ENCODE results near the gene RGS3.

Gene RGS3

DNA sequence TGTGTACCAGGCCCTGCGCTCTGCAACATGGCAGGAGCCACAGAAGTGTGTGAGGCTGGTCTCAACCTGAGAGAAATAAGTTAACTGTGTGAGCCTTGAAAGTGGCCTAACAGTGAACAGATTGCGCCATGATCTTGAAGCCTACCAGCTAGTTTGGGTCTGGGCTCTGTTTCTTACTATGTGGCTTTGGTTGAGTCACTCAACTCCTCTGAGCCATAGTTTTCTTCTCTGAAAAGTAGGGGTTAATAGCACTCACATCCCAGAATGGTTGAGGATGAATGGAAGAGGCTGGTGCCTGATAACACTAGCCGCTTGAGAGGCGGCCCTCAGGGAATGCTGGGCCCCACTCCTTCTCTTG lies 121.5 kb downstream of the RGS3 start:
- DNase-seq (ENCODE audit: low read depth in 3 of 3), result no peak

- DNase-seq (ENCODE audit: low read depth in 3 of 3), result no peak
Observed at GRCh38 chr9:113585555-113585954, 122.0 kb downstream of the RGS3 start.

DNA sequence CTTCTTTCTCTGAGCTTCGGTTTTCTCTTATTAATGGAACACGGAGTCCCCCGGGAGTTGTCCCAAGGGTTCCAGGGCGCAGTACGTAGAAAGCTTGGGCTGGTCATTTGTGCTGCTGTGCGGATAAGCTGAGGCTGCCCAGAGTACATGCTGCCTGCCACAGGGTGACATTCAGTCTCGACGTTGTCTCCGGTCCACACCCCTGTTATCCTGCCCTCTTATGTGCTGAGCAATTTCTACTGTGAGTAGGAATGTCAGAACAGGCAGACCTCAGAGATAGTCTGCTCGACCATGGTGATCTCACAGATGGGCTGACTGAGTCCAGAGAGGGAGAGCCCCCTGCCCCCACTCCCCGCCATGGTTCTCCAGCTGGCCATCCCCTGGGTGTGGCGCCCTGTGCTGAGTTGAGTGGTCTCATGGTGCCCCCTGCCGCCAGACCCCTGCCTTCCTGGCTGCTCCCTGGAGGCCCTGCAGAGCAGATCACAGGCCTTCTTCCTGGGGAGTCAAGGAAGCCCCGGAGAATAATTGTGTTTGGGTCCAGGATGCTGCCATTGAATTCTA lies 124.0 kb downstream of the RGS3 start:
- no peak for DNase-seq (ENCODE audit: low read depth in 3 of 3)

- no peak for DNase-seq (ENCODE audit: low read depth in 3 of 3)
Observed at GRCh38 chr9:113588242-113588810, 124.8 kb downstream of the RGS3 start.

GRCh38 chr9:113588936-113589335 lies 125.4 kb downstream of the RGS3 start:
- no peak for DNase-seq (ENCODE audit: low read depth in 3 of 3)

DNA sequence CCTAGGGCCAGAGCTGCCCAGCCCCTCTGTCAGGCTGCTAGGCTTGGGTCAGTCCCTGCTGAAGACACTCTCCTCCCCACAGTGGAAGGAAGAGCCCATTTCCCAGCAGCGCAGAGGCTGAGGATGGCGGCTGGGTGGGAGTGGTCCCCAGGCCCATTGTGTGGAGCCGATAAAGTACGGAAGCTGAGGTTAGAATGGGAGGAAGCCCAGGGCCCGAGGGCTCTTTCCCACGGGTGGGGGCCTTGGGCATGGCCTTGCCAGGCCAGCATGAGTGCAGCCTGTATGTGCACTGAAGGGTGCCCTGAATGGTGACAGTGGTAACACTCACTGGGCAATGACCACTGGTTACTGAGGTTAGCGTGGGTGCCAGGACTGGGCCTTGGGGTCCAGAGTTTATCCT lies 125.9 kb downstream of the RGS3 start:
- DNase-seq (ENCODE audit: low read depth in 3 of 3), result no peak

DNA sequence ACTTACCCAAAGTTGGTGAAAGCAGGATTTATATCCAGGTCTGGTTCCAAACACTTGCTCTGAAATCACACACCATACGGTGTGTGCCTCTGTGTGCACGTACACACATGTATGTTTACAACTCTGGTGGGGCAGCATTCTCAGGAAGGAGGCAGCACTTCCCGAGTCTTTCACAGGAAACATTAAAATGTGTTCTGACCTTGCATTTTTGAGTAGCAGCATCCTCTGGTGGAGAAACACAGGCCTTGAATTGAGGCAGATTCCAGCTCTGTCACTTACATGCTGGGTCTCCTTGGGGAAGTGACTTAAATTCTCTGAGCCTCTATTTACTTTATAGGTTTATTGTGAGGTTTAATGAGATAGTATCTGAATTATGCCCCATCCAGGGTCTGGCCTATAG lies 126.4 kb downstream of the RGS3 start:
- DNase-seq (ENCODE audit: low read depth in 3 of 3), result no peak

- no peak for DNase-seq (ENCODE audit: low read depth in 3 of 3)
Observed at GRCh38 chr9:113590389-113590788, 126.9 kb downstream of the RGS3 start.

DNA sequence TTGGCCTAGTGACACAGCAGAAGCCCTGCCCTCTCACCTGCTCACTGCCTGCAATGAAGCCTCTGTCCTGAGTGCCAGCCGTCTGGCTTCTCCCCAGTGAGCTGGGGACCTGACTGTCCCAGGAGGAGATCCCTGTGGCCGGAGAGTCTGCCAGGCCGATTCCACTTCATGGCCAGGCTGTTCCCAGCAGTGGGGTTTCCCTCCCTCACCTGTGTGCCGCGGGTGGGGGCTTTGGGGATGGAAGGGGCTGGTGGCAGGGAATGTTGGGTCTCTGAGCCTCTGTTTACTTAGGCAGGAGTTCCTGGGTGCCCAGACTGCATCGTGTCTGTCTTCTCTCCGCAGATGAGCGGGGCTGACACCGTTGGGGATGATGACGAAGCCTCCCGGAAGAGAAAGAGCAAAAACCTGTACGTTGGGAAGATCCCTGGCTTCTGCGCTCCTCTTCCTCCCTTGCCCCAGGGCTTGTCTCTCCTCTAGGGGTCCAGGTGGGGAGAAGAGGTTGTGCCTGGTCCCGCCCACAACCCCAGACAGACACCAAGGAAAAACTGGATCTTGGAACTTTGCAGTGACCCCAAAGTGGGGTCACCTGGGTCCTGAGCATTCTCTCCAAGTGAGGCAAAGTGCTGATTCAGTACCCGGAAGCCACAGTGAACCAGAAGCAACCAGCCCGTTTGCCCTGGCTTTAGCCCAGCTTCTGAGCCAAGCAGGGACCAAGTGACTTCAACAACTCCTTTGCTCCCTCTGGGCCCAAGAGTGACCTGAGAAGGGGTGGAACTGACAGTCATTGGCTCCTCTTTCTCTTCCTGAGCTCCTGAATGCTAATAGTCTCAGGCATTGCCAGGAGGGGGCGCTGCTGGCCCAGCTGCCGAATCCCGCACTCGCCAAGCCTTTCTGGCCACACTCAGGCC lies 127.7 kb downstream of the RGS3 start:
- peak in 2 of 3 experiments; percentile 26 to 47 for DNase-seq (ENCODE audit: low read depth in 3 of 3)

- DNase-seq (ENCODE audit: low read depth in 3 of 3), result no peak
Observed at GRCh38 chr9:113591899-113592625, 128.5 kb downstream of the RGS3 start.

- no peak for DNase-seq (ENCODE audit: low read depth in 3 of 3)
Observed at GRCh38 chr9:113592876-113593575, 129.5 kb downstream of the RGS3 start.

DNA sequence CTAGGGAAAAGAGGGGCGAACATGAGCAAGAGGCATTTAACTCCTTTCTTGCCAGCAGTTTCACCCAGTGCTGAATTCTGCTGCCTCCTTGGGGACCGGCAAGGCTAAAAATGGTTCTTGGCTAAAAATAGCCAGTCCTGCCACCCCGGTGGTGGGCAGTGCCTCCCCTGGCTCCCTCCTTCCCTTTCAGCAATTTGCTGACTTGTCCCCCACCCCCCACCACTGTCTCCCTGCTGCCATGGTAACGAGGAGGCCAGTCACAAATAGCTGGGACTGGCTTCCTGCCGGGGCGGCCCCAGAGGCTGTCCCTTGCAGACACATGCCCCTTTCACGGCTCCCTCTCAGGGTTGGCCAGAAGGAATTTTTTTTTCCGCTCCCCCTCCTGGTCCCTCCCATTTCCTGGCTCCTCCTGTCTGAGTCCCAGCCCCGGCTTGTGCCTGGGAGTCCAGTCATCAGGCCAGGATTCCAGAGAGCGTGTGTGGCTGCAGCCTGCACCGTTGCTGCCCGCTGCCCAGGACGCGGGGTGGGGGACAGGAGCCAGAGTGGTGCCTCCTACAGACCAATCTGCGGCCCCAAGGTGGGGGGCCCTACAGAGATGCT lies 130.3 kb downstream of the RGS3 start:
- DNase-seq (ENCODE audit: low read depth in 3 of 3), result no peak

- DNase-seq (ENCODE audit: low read depth in 3 of 3), result no peak
Observed at GRCh38 chr9:113594484-113595299, 131.2 kb downstream of the RGS3 start.

GRCh38 chr9:113596616-113597320 lies 133.2 kb downstream of the RGS3 start:
- no peak for DNase-seq (ENCODE audit: low read depth in 3 of 3)

- no peak for DNase-seq (ENCODE audit: low read depth in 3 of 3)
Observed at GRCh38 chr9:113597390-113598241, 134.1 kb downstream of the RGS3 start.

- DNase-seq (ENCODE audit: low read depth in 3 of 3), result no peak
Observed at GRCh38 chr9:113598451-113598850, 134.9 kb downstream of the RGS3 start.

DNA sequence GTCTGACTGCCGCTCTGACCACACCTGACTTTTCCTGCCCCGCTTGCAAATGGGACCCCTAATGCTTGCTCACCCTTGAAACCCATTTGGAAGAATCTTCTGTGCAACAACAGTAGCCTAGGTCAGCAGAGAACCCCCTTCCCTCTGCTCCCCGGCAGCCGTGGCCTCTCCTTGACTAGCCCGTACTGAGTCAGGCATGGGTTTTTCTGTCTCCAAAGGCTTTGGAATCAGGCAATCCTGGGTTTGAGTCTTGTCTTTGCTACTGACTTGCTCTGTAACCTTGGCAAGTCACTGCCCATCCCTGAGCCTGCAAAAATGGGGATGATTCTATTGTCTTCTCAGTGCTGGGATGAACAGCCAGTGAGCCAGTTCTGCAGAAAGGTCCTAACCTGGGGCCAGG lies 135.4 kb downstream of the RGS3 start:
- DNase-seq (ENCODE audit: low read depth in 3 of 3), result no peak

DNA sequence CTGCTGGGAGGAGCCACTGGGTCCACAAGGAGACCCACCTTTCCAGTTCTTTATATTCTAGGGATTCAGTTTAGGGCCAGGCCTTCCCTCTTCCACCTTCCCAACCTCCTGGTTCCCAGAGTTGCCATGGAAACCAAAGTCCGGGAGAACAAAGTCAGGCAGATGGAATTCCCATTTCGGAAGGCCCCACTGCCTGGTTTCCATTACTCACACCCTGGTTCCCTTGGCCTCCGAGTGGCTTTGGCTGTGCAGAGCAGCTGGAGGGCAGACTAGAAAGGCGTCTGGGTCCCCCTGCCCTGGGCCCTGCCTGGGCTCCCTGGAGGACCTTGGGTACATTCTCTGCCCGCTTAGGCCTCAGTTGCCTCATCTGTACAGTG lies 136.1 kb downstream of the RGS3 start:
- no peak for DNase-seq (ENCODE audit: low read depth in 3 of 3)
